Endothelial cell of umbilical vein (primary cell): Measurements from ENCODE around the gene EDC3. TPM values are rescaled to one million over a fixed set of nuclear protein-coding genes. Genes with fewer than 3 reads are reported as not detected.

Experiments
- BruUV-seq: library from RNA; stranded (reverse); fragments of 400-500 nt; replicated peaks from 2 replicates; lab custom pipeline; 2021; lab: Mats Ljungman, UMichigan
- CTCF ChIA-PET: fragments of 300-600, 350-600 bp; sonication (Branson Sonifier 250); formaldehyde crosslinking; loops from one replicate; lab custom pipeline; 2021; ENCODE audit warnings: antibody characterized with exemption, inconsistent platforms; lab: Charles Lee
- POLR2A ChIA-PET: fragments of 300-600, 350-600 bp; sonication (Branson Sonifier 250); formaldehyde crosslinking; loops from one replicate; lab custom pipeline; 2021; ENCODE audit warnings: antibody characterized with exemption, inconsistent platforms; lab: Charles Lee
- DNase-seq: peaks from one replicate; pipeline ENCODE4 v3.0.0-alpha.2; 2011; ENCODE audit warnings: low read depth, low spot score
- FAIRE-seq: peaks from 2 replicates; lab custom pipeline; 2011; peaks lifted over from hg19 to GRCh38; lab: Jason Lieb, UNC
- H2AFZ ChIP-seq: 2 replicates; pipeline ENCODE4 v1.6.0; 2012; ENCODE audit warnings: low read depth, low read length, control low read depth, inconsistent platforms
- H3K27ac ChIP-seq: 2 replicates; pipeline ENCODE4 v1.5.1; 2011; ENCODE audit warnings: low read depth, mild to moderate bottlenecking, control low read depth, low read length, moderate library complexity; ENCODE audit not compliant: insufficient read depth
- H3K27me3 ChIP-seq, 2 experiments: 2 replicates each; pipeline versions ENCODE4 v1.6.0 to v1.6.1; 2011; ENCODE audit warnings: low read length in 2 of 2, mixed read lengths in 1 of 2; ENCODE audit not compliant: control insufficient read depth in 2 of 2, insufficient read depth in 2 of 2
- H3K36me3 ChIP-seq, 2 experiments: 2 replicates in 1 of 2; 3 replicates in 1 of 2; pipeline ENCODE4 v1.5.1; 2011; ENCODE audit warnings: low read length in 2 of 2, mild to moderate bottlenecking in 1 of 2, moderate library complexity in 1 of 2; ENCODE audit not compliant: control insufficient read depth in 2 of 2, insufficient read depth in 2 of 2; ENCODE audit errors: extremely low read depth in 1 of 2
- H3K4me1 ChIP-seq: 3 replicates; pipeline ENCODE4 v1.5.1; 2011; ENCODE audit warnings: mild to moderate bottlenecking, low read length; ENCODE audit not compliant: control insufficient read depth, insufficient read depth; ENCODE audit errors: extremely low read depth
- H3K4me2 ChIP-seq: 2 replicates; pipeline ENCODE4 v1.6.1; 2011; ENCODE audit warnings: low read length, control low read depth, mixed read lengths; ENCODE audit not compliant: insufficient read depth
- H3K4me3 ChIP-seq, 3 experiments: fragments of 200-600 bp in 1 of 3; sonication (generic), shearing (Covaris generic) in 1 of 3; replicated peaks in 1 of 3; 2 replicates each; pipeline ENCODE4 v1.5.1; 2011 to 2016; ENCODE audit warnings: control low read depth in 3 of 3, low read length in 3 of 3, mild to moderate bottlenecking in 2 of 3, inconsistent platforms in 1 of 3, low read depth in 1 of 3, moderate library complexity in 1 of 3; ENCODE audit not compliant: insufficient read depth in 1 of 3
- H3K79me2 ChIP-seq: 2 replicates; pipeline ENCODE4 v1.6.0; 2012; ENCODE audit warnings: low read length, inconsistent platforms; ENCODE audit not compliant: control insufficient read depth, insufficient read depth
- H3K9ac ChIP-seq: replicated peaks from 2 replicates; pipeline ENCODE3; 2011; ENCODE audit warnings: low read length, control low read depth; ENCODE audit not compliant: insufficient read depth; ENCODE audit errors: extremely low read depth
- H3K9me1 ChIP-seq: replicated peaks from 3 replicates; pipeline ENCODE4 v1.6.0; 2011; ENCODE audit warnings: mild to moderate bottlenecking, low read length; ENCODE audit not compliant: control insufficient read depth, insufficient read depth; ENCODE audit errors: extremely low read depth
- H3K9me3 ChIP-seq: replicated peaks from 2 replicates; pipeline ENCODE4 v1.5.1; 2012; ENCODE audit warnings: low read length, inconsistent platforms; ENCODE audit not compliant: control insufficient read depth, insufficient read depth
- H4K20me1 ChIP-seq: replicated peaks from 2 replicates; pipeline ENCODE3; 2011; ENCODE audit warnings: mild to moderate bottlenecking, low read length; ENCODE audit not compliant: control insufficient read depth, insufficient read depth; ENCODE audit errors: extremely low read depth
- EZH2 ChIP-seq: IDR thresholded peaks from 2 replicates; pipeline ENCODE4 v1.6.1; 2012; ENCODE audit warnings: borderline replicate concordance, low read depth, mild to moderate bottlenecking, moderate library complexity, low read length, inconsistent platforms; ENCODE audit not compliant: severe bottlenecking
- FOS ChIP-seq: IDR thresholded peaks from 2 replicates; pipeline ENCODE4 v1.6.1; 2011; ENCODE audit warnings: mild to moderate bottlenecking, low read length, moderate library complexity, borderline replicate concordance; ENCODE audit not compliant: insufficient read depth
- GATA2 ChIP-seq: IDR thresholded peaks from 2 replicates; pipeline ENCODE4 v1.7.0; 2011; ENCODE audit warnings: low read depth, mild to moderate bottlenecking, moderate library complexity, mixed read lengths, low read length; ENCODE audit not compliant: insufficient read length, insufficient read depth
- JUN ChIP-seq: IDR thresholded peaks from 2 replicates; pipeline ENCODE4 v1.6.1; 2011; ENCODE audit warnings: borderline replicate concordance, low read depth; ENCODE audit not compliant: insufficient read length, insufficient read depth
- MAX ChIP-seq: IDR thresholded peaks from 2 replicates; pipeline ENCODE4 v1.6.1; 2011; ENCODE audit not compliant: insufficient read depth, insufficient read length
- MYC ChIP-seq: IDR thresholded peaks from one replicate; pipeline ENCODE4 v1.6.1; 2011; ENCODE audit warnings: mild to moderate bottlenecking, low read depth, low read length
- POLR2A ChIP-seq: IDR thresholded peaks from 2 replicates; pipeline ENCODE4 v1.6.1; 2012; ENCODE audit warnings: low read depth, mild to moderate bottlenecking, control low read depth, low read length
- POLR2AphosphoS5 ChIP-seq: IDR thresholded peaks from 2 replicates; pipeline ENCODE4 v1.6.1; 2012; ENCODE audit warnings: low read depth, mild to moderate bottlenecking, control low read depth, low read length, moderate library complexity; ENCODE audit not compliant: insufficient read depth
- dilution Hi-C: fragments of 300-500 bp; cut with MboI; formaldehyde crosslinking; loops from one replicate; pipeline ENCODE4 v1.15.0; 2019; ENCODE audit warnings: low sequenced_read_pairs; ENCODE audit not compliant: extremely low pct_ligation_motif_present
- intact Hi-C: fragments of 100-400 bp; cut with micrococcal nuclease; formaldehyde crosslinking; loops from one replicate; pipeline ENCODE4 v1.10.0; 2022
- polyA plus RNA-seq, 4 experiments: library from polyadenylated mRNA; depleted of rRNA in 3 of 4; stranded (reverse) in 3 of 4; unstranded in 1 of 4; fragments of >200 nt; gene quantifications; 2 replicates each; pipeline versions ENCODE4 v1.2.1 to v1.2.3, GENCODE V29; 2011 to 2012; ENCODE audit warnings: missing spikeins in 1 of 4
- total RNA-seq: library from RNA; stranded (reverse); gene quantifications from 2 replicates; pipeline ENCODE4 v1.2.3, GENCODE V29; 2021
- TF ChIP-seq, protein P1 (sequence below), 2 donors: IDR thresholded peaks; 1 replicate in 1 of 2; 2 replicates in 1 of 2; pipeline ENCODE4 v1.5.1; 2011; ENCODE audit warnings: low read length in 2 of 2, mild to moderate bottlenecking in 2 of 2, moderate library complexity in 2 of 2, control low read depth in 1 of 2, inconsistent platforms in 1 of 2, low read depth in 1 of 2; ENCODE audit not compliant: insufficient read depth in 1 of 2; ENCODE audit errors: extremely low read depth in 1 of 2

The EDC3 gene
- total and polyA plus RNA-seq, 2 donors (not counting 3 experiments of a cell fraction or from before 2014, with no cell fraction given) = 55.9 to 56.5 TPM

DNA sequence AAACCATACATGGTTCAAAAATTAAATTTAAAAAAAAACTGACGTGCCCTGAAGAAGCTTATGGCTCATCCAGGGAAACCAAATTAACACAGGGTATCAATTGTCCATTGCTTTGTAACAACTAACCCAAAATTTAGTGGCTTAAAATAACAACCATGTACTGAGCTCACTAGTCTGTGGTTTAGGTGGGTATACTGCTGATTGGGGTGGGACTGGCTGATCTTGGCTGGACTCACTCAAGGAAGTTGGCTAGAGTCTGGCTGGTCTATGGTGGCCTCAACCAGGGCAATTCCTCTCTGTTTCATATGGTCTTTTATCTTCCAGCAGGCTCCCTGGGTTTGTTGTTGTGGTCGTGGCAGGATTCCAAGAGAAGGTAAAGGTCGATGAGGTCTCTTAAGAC is 14.1 kb upstream of the EDC3 start:
- Histone ChIP-seq H3K9ac (no peak overlapping the region), H3K4me1 (no peaks in the 10 kb centered on the region), H2AFZ (no peak overlapping the region), H3K79me2 (no peaks in the 10 kb centered on the region), H3K9me1 (no peaks in the 10 kb centered on the region), H3K27me3 (peaks cover 2 to 9% of the 10 kb centered on the region in 2 experiments), H3K4me2 (no peak overlapping the region), H3K27ac (no peak overlapping the region), H3K36me3 (no peaks in the 10 kb centered on the region), H3K9me3 (no peaks in the 10 kb centered on the region), H4K20me1 (no peaks in the 10 kb centered on the region), H3K4me3 (no peak overlapping the region)
- dilution Hi-C loops = no loop called here
- ChIA-PET POLR2A (no interaction called here), CTCF (interaction anchor here (0.9 kb wide), 1 partner anchor 15 kb away, joined by 3 read pairs; the partner anchor contains the start of gene EDC3)
- DNase-seq (no peak), FAIRE-seq (no peak)
- intact Hi-C loops = no loop called here
- BruUV-seq = no TSS peak
- TF ChIP-seq FOS (no peak), GATA2 (no peak), EZH2 (no peak)

DNA sequence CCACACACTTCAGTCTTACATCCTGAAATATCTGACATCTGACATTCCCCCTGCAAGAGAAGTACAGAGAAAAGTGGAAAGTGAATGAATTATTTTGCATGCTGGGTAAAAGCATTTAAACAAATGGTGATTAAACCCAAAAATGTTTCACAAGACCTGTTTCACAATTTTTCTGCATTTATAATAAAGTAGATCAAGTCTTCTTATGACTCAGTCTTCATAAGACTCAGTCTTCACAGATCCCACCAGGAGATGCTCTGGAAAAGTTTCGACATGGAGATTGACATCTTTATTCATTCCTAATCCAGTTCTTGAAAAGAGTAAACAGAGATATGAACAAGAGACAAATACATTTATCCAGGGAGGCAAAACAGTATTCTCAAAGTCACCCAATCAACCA is 13.2 kb upstream of the EDC3 start:
- Histone ChIP-seq H2AFZ (no peak overlapping the region), H3K27ac (no peak overlapping the region), H3K9ac (no peak overlapping the region), H4K20me1 (no peaks in the 10 kb centered on the region), H3K9me1 (no peaks in the 10 kb centered on the region), H3K36me3 (no peaks in the 10 kb centered on the region), H3K4me3 (no peak overlapping the region), H3K79me2 (no peaks in the 10 kb centered on the region), H3K4me1 (no peaks in the 10 kb centered on the region), H3K9me3 (no peaks in the 10 kb centered on the region), H3K27me3 (peaks cover 2 to 9% of the 10 kb centered on the region in 2 experiments), H3K4me2 (no peak overlapping the region)
- ChIA-PET CTCF (interaction anchor here (0.9 kb wide), 1 partner anchor 14 kb away, joined by 3 read pairs; the partner anchor contains the start of gene EDC3), POLR2A (no interaction called here)
- DNase-seq = no peak
- intact Hi-C loops (no loop called here), dilution Hi-C loops (no loop called here)
- TF ChIP-seq POLR2A (no peak), EZH2 (no peak), MAX (no peak), JUN (no peak), MYC (no peak), FOS (no peak), GATA2 (no peak), POLR2AphosphoS5 (no peak)
- TF ChIP-seq, protein P1, sequence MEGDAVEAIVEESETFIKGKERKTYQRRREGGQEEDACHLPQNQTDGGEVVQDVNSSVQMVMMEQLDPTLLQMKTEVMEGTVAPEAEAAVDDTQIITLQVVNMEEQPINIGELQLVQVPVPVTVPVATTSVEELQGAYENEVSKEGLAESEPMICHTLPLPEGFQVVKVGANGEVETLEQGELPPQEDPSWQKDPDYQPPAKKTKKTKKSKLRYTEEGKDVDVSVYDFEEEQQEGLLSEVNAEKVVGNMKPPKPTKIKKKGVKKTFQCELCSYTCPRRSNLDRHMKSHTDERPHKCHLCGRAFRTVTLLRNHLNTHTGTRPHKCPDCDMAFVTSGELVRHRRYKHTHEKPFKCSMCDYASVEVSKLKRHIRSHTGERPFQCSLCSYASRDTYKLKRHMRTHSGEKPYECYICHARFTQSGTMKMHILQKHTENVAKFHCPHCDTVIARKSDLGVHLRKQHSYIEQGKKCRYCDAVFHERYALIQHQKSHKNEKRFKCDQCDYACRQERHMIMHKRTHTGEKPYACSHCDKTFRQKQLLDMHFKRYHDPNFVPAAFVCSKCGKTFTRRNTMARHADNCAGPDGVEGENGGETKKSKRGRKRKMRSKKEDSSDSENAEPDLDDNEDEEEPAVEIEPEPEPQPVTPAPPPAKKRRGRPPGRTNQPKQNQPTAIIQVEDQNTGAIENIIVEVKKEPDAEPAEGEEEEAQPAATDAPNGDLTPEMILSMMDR (IDR thresholded peaks at IDR 0.05; ENCODE audit: extremely low read depth in 1 of 2, insufficient read depth in 1 of 2, low read depth in 1 of 2, low read length in 2 of 2) = no peak
- BruUV-seq = no TSS peak
- no peak for FAIRE-seq
